ENCODE results near the gene SLC39A3. TPM values are rescaled to one million over a fixed set of nuclear protein-coding genes. Genes with fewer than 3 reads are reported as not detected.

SLC39A3 gene
- total RNA-seq, 1 donor from 2014 or later = 36.5 TPM

DNA sequence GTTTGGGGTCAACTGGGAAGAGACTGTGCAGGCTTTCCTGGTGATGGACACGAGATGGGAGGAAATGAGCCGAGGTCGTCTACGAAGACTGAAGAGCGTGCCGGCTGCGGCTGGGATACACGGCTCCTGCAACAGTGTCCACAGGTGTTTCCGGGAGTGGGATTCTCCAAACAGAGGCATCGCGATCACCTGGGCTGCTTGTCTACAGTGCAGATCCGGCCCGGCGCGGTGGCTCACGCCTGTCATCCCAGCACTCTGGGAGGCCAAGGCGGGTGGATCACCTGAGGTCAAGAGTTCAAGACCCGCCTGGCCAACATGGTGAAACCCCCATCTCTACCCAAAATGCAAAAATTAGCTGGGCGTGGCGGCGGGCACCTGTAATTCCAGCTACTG, 11.6 kb upstream of the SLC39A3 start:
- DNase-seq (ENCODE audit: extremely low read depth, low read depth, low spot score) = no peak

DNA sequence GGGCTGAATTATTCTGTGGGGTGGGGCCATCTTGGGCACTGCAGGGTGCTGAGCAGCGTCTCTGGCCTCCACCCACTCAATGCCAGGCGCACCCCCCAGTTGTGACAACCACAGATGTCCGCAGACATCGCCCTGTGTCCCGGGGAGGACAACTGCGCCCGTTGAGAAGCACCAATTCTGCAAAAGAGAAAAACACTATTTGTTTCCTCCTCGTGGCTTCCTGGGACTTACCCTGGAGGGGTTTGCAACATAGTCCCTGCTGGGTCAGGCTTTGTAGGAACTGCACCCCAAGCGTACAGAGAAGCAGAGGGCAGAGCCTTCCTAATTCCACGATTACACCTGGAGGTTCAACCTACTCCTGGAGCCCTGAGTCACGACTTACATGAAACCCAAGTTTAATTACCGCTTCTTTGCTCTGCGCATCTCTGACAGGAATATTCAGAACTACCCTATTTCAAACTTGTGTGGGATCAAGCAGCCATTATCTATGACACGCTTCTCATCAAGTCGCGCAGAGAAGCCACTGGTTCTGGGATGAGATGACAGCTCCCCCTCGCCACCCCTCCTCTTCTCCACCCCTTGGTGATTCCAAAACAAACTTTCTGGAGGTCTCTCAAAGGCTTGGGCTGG, 11.1 kb upstream of the SLC39A3 start:
- no peak for DNase-seq (ENCODE audit: extremely low read depth, low read depth, low spot score)

DNA sequence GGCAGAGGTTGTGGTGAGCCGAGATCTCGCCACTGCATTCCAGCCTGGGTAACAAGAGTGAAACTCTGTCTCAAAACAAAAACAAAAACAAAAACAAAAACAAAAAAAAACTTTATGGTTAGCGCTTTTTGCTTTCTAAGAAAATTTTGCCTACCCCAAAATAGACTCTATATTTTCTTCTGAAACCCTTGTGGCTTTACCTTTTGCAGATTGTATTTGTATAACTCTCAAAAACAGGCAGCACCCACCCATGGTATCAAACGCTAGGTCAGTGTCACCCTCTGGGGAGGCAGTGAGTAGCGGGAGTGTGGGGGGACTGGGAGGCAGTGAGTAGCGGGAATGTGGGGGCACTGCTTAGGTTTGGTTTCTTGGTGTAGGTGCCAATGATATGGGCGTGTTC, 7.5 kb upstream of the SLC39A3 start:
- no peak for DNase-seq (ENCODE audit: extremely low read depth, low read depth, low spot score)

DNA sequence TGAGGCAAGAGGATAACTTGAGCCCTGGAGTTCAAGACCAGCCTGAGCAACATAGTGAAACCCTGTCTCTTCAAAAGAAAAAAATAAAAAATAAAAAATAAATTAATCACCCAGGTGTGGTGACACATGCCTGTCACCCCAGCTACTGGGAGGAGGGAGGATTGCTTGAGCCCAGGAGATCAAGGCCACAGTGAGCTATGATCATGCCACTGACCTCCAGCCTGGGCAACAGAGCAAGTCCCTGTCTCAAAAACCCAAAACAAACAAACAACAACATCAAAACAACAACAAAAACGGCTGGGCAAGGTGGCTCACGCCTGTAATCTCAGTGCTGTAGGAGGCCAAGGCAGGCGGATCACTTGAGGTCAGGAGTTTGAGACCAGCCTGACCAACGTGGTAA, 4.3 kb upstream of the SLC39A3 start:
- no peak for DNase-seq (ENCODE audit: extremely low read depth, low read depth, low spot score)

DNA sequence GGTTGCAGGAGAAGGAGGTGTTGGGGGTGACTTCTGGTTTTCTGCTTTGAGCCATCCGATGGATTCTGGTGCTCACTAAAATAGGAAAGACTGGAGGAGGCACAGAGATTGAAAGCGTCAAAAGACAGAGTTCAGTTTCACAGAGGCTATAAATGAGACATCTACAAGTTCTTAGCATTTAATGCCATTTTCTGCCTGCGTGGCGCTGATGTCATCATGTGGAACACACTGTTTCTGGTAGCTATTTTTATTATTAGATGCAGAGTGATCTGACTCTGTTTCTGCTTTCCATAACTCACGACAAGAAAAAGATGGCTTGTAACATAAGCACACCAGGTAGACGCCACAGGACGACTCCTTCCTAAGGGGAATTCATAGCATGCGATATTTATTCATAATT, 3.3 kb upstream of the SLC39A3 start:
- no peak for DNase-seq (ENCODE audit: extremely low read depth, low read depth, low spot score)

DNA sequence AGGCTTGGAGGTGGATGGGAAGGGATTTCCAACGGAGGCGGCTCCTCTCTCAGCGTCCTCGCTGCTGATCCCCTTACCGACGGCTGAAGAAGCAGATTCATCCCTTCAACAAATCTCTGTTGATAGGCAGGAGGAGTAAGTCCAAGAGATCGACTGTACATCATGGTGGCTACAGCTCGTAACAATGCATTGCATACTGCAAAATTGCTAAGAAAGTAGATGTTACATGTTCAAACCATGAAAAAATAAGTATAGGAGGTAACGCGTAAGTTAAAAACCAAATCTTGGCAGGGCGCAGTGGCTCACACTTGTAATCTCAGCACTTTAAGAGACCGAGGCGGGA, 468 bp upstream of the SLC39A3 start:
- DNase-seq (ENCODE audit: extremely low read depth, low read depth, low spot score) = no peak

DNA sequence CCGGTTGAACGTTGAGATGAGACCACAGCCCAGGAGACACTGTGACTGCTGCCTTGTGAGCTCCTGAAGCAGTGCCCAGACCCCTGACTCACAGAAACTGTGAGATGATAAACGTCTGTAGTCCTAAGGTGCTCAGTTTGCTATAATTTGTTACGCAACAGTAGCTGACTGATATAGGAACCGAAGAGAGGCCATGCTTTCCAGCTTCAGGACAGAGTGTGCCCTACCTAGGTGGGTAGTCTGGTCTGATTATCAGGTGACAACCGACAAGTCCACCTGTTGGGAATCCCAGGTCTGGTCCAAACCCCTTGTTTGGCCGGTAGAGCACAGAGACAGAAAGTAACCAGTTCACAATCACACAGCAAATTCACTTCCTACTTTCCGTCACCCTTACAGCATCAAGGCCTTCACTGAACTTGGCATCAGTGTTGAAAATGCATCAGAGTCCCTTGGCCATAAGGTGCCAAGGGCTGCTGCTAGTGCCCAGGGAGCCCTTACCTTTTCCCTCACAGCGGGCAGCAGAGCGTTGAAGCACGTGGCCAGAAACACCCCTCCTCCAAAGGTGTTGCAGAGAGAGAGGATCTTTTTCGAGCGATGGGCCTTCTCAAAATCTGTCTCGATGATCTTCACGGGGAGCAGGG, 3.1 kb downstream of the SLC39A3 start:
- no peak for DNase-seq (ENCODE audit: extremely low read depth, low read depth, low spot score)

DNA sequence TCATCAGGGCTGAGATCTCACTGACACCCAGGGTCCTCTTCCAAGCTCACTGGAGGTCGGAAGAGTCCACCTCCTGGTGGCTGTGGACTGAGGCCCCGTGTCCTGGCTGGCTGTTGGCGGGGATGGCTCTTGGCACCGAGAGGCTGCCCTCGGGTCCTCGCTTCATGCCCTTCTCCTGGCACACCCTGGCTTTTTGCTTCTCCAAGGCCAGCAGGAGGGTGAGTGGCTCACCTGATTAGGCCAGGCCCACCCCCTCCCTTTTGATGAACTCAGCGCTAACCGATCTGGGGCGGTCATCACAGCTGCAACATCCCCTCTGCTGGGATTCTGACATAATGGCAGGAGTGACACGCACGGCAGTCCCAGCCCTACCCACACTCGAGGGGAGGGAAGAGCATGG, 4.4 kb downstream of the SLC39A3 start:
- DNase-seq (ENCODE audit: extremely low read depth, low read depth, low spot score) = no peak

DNA sequence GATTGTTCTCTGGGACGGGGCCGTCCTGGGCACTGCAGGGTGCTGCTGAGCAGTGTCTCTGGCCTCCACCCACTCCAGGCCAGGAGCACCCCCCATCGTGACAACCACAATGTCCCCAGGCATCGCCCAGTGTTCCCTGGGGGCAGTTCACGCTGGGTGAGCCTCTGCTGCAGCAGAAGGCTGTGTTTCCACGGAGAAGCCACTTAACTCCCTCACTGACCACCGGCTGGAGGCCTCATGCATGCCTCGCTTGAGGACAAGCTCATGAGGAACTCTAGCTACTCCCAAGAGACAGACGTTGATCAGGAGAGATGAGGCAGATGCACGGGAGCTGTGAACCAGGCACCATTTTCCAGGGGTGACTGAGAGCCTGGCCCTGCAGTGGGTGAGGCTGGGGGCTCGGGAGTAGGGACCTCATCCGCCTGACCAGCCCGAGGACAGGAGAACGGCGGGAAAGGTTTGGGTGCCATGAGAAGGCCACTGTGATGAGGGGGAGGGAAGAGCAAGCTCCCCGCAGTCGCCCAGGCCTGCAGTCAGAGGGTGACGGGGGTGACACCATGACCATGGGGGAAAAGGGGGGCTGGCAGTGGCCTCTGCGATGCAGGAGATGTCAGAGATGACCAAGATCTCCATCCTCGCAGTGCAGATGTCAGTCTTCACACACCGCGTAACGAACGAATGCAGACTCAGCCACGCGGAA, 5.1 kb downstream of the SLC39A3 start:
- no peak for DNase-seq (ENCODE audit: extremely low read depth, low read depth, low spot score)

DNA sequence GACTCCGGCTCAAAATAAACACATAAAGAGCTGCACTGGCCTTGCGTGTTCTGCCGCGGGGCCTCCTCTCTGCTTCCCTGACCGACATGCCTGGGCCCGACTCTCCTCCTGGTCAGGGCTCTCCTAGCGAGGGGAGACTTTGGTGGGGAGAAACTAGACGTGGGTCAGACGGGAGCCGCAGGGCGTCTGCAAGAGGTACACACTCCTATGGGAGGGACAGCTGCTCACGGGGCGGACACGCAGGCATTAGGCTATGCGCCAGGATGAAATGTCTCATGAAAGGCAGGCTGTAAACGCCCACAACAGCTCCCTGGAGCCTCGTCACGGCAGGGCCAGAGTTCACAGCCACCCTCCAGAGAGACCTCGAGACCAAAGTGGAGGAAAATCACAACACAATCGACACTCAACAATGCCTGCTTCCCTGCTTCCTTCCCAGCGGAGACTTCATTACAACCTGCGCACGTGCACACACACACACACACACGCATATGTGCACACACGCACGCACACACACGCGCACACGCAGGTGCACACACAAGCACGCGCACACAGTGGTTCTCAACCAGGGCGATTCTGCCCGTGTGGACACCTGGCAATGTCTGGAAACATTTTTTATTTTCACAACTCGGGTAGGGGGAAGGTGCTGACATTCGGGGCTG, 5.8 kb downstream of the SLC39A3 start:
- no peak for DNase-seq (ENCODE audit: extremely low read depth, low read depth, low spot score)

DNA sequence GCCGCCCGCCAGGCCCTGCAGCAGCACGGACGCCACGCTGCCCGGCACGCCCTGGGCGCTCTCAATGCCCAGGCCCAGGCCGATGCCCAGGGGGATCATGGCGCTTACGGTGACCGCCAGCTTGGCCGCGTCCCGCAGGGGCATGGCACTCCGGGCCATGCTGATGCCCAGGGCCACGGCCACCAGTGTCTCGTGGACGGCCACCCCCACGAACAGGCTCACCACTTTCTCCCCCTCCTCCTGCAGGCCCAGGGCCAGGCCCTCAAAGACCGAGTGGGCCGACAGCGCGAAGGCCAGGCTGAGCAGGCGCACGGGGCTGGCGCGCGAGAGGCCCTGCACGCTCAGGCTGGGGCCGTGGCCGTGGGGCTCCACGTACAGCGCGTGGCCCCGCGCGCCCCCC, 6.9 kb downstream of the SLC39A3 start:
- DNase-seq (ENCODE audit: extremely low read depth, low read depth, low spot score) = no peak

DNA sequence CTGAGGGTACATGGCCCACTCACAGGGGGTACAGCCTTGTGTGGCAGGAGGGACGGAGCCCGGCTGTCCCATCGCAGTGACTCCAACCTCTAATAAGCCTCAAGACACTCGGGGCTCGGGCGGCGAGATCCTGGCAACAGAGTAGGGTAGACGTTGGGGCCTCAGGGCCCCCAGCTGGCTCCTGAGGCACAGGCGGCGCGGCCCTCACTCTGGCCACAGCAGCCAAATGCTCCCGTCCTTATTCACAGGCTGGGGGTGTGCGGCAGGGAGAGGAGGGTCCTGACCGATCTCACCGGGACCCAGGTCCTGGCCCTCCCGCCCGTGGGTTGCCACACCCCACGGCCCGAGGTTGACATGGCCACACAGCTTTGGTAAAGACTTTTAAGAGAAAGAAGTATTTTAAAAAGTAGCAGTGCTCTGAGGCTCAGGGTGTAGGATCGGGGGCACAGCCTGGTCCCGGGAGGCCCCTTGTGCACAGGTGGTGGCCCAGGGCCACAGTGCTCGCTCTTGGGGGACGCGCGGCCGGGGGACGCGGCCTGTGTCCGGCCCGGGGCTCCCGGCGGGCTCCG, 7.6 kb downstream of the SLC39A3 start:
- DNase-seq (ENCODE audit: extremely low read depth, low read depth, low spot score) = no peak

DNA sequence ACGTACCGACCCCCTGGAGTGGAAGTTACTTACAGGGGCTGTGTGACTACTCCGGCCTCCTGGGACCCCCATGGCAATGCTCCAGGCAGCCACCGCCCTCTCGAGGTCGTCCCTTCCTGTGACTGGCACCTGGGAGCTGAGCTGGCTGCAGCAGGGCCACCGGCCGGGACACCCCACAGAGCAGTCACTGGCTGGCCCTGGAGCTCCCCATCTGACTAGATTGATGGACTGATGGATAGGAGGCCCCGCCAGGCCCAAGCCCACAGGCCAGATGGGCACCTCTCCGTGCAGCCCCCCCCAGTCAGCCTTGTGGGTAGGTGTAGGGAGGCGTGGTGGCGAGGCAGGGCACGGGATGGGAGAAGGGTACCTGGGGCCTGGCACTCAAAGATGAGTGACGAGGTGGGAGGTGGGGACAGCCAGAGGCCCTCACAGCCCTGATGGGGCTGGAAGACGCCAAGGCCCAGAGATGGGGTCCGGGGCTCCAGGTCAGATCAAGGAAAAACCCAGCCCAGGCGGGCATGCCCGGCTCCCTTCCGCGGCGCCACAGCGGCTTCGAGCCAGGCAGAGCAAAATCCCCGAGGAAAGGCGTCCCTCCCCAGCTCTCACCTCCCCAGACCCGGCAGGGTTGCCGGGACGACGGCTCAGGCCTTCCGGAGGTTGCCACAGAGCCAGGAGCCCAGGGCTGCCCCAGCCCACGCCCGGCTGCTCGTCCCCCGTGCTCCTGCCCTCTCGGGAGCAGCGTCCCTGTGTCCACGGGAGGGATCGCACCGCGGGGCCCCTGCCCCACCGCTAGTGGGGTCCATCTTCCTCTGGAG, 8.4 kb downstream of the SLC39A3 start:
- no peak for DNase-seq (ENCODE audit: extremely low read depth, low read depth, low spot score)

DNA sequence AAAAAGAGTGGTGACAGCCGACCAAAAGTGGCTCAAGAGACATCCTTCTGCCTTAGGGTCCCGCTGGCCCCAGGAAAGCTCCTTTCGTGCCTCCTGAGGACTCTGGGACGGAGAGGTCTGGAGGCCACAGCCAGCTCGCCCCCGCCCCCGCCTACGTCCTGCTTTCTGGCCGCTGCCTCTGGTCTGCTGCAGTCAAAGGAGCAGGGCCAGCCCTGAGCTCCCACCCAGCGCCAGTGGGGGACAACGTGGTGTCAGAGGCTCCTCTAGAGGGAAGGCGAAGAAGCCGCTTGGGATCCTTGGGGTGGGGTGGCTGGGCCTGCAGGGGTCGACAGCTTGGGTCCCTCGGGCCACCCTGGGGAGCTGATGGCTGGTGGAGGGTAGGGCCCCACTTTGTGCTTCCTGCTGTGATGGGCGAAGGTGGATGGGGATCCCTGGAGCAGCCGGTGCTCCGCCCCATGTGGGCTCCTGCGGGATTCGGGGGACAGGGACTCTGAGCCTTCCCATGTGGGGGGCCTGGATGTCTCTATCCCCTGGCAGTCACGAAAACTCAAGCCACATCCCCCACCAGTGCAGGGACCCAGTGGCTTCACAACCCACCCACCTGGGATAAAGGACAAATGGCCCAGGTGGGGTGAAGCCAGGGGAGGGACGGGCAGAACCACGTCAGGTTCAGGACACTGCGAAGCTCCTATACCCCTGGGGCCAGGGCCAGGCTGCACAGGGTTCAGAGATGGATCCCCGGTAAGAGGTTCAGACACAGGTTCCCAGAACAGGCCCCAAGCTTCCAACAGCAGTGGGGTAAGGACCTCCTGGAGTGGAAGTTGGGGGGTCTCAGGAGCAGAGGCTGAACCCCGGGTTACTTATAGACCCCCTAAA, 9.6 kb downstream of the SLC39A3 start:
- DNase-seq (ENCODE audit: extremely low read depth, low read depth, low spot score) = no peak

DNA sequence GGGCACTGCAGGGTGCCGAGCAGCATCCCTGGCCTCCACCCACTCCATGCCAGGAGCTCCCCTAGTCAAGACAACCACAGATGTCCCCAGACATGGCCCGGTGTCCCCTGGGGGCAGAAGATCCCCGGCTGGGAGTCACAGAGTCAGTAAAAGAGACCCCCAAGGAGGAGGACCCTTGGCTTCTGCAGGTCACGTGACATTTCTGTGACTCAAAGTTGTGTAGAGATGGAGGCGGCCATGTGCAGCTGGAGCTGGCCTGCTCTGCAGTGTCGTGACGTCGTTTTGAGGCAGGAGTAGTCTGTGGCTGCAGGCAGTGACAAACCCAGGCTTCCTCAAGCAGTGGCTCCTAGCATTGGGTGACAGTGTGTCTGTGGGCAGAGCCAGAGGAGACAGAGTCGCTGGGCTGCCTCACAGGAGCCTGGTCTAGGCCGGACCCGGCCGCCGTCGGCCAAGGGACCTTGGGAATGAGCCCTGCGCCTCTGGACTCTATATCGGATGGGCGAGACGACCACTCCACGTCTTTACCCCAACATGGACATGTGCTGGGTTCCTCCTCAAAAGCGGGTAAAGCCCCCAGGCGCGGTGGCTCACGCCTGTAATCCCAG, 10.9 kb downstream of the SLC39A3 start:
- no peak for DNase-seq (ENCODE audit: extremely low read depth, low read depth, low spot score)

DNA sequence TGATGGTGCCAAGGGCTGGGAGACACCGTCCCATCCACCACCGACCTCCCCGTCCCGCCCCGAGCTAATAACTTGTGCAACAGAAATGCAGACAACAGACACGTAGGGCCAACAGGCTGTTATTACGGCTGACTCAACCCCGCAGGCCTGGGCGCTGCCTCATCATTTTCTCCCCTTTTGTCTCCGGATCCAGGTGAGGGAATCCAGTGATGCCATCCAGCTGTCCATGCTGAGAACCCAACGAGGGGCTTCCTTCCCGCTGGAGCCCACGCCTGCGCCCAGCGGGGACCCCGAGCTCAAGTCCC, 12.2 kb downstream of the SLC39A3 start:
- no peak for DNase-seq (ENCODE audit: extremely low read depth, low read depth, low spot score)

DNA sequence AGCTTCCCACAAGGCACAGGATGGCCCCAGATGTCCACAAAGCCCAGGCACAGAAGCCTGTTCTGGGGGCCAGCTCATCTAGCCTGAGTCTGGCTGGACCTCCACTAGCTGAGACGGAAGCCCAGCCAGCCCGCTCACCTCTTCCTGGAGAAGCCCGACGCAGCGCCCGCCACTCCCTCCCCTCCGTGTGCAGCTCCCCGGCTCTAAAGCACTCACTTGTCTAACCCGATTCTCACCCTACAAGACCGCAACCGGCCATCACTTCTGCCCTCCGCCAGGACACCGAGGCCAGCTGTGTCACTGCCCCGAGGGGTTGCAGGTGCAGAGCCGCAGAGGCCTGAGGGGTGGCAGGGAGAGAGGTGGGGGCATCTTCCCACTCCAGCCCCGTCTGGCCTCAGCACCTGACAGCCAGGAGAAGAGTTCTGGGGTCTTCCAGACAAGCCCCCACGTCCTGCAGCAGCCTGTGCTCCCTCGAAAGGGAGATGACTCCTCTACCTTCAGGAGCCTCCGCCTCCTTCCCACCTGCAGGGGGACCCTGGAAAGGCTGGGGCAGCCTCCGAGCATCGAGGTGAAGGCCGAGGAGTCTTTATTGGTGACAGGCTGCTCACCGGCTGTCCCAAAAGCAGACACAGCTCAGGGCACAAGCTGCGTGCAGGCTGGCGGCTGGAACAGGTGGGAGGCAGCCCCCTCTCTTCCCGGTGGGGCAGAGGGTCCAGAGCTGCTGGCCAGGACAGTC, 12.7 kb downstream of the SLC39A3 start:
- no peak for DNase-seq (ENCODE audit: extremely low read depth, low read depth, low spot score)

DNA sequence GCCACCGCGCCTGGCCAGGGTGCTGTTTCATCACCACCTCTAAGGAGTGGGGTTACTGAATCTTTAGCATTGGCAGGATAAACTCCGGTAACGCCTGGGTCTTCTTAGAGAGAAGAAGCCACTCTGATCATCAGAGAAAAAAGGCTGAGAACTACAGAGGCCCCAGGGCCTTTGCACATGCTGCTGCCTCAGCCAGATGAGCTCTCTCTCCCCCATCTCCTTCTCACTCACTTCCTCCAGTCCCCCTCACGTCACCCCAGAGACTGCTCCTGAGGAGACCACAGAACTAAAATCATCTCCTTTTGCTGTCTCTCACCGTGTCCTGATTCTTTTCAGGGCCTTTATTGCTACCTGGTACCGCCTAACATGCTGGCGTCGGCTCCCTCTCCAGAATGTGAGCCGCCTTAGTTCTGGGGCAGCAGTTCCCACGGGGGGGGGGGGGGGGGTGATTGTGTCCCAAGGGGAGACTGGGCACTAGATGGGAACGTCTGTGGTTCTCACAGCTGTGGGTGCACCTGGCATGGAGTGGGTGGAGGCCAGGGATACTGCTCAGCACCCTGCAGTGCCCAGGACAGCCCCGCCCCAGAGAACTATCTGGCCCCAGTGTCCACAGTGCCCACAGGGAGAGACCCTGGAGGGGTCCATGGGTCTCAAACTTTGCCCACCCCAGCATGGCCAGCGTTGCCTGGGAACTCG, 13.5 kb downstream of the SLC39A3 start:
- DNase-seq (ENCODE audit: extremely low read depth, low read depth, low spot score) = no peak
